GM19372 (cell line): ENCODE results near the gene SSC5D.
"Not testable (repeated sequence)": the region's sequence is repeated elsewhere in the genome, so short reads cannot be mapped to it uniquely, and the experiment has no call there.

Source experiments
- ATAC-seq: cut with Tn5 transposase; IDR thresholded peaks from one replicate; pipeline ENCODE4 v1.9.1; 2021; ENCODE audit warnings: mild to moderate bottlenecking, low read depth, moderate library complexity; ENCODE audit not compliant: unreplicated experiment

The SSC5D gene

GRCh38 chr19:55502197-55502952, 14.1 kb downstream of the SSC5D start:
- ATAC-seq: no peak

DNA sequence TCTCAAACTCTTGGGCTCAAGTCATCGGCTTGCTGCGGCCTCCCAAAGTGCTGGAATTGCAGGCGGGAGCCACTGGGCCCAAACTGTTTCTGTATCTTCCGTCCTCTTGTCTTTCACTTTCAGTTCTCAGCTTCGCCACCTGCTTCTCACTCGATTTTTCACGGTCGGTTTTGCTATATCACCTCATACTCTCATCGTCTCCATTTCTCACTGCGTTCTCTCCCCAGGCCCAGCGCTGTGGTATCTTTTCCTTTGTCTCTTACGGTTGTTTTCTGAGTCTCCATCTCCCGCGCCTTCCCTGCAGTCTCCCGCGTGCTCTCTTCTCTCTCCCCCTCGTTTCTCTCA, 14.9 kb downstream of the SSC5D start:
- ATAC-seq: no peak

DNA sequence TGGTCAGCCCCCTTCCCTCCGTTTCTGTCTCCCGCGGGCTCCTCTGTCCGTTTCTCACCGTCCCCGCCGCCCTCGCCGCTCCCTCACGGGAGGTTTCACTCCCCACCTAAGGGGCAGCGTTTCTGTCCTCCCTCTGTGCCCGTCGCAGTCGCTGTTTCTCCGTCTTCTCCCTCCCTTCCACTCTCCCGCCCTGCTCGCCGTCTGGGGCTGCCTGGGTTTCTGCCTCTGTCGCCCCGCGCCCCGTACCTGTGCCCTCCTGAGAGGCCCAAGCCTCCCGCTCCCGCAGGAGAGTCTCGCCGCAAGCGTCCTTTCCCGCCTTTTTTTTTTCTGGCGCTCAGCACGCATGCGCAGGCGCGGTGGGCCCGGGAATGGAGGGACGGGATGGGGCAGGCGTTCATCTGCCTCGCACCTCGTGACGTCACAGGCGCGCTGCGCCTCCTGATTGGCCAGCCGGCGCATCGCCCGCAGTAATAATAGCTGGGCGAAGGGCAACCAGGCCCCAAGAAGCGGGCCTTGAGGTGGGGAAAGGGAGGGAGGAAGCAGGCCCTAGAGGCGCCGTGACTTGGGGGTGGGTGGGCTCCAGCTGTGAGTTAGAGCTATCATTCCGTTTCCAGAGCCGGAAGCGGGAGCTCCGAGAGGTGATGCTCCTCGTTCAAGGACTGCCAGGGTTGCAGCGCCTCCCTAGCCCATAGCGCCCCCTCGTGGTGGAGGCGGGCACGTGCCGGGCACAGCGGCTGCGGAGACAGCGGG, 15.4 kb downstream of the SSC5D start:
- peak; percentile 88 for ATAC-seq

DNA sequence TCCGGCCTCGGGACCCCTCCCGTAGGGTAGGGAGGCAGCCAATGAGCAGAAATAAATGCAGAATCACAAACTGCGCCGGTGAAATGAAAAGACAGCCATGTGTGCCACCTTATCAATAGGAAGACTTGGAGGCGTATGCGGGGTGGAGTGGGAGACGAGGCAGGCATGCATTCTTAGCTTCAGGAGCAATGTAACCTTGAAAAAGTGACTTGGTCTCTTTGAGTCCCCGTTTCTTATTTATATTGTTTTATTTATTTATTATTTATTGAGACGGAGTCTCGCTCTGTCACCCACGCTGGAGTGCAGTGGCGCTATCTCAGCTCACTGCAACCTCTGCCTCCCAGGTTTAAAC, 16.0 kb downstream of the SSC5D start:
- ATAC-seq: no peak

DNA sequence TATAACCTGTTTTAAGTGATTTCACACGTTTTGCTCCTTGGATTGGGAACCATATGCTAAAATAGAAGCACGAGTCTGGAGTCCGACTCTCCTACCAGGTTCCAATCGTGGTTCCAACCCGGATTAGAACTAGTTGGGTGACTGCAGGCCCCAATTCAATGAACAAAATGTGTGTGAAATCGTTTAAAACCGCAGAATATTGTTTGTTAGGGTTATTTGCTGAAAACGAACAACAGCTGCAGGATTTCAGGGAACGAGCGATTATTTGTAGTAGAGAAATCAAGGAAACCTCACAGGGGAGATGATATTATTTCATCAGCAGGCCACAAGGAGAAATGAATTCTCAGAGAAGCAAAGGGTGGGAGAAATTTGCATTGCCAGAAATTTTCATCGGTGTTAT, 16.7 kb downstream of the SSC5D start:
- ATAC-seq: no peak

DNA sequence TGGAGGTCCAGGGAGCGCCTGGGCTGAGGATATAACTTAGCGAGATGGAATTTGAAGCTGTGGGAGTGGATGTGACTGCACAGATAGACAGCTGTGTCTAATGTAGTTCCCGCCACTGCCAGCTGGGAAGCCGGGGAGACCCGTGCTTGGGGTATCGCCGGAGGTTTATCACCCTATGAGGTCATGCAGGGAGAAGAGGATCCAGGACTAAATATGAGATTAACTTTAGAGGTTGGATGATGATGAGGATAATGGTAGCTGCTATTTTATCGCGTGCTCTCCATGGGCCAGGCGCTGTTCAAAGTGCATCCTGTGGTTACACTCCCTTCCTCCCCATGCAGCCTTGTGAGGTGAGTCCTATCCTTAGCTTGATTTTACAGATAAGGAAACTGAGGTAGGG, 19.9 kb downstream of the SSC5D start:
- ATAC-seq: no peak

- peak; percentile 99 for ATAC-seq
These were observed 28.8 kb downstream of the SSC5D start for GRCh38 chr19:55516878-55517620.

GRCh38 chr19:55519451-55520311, 31.4 kb downstream of the SSC5D start:
- ATAC-seq: no peak

DNA sequence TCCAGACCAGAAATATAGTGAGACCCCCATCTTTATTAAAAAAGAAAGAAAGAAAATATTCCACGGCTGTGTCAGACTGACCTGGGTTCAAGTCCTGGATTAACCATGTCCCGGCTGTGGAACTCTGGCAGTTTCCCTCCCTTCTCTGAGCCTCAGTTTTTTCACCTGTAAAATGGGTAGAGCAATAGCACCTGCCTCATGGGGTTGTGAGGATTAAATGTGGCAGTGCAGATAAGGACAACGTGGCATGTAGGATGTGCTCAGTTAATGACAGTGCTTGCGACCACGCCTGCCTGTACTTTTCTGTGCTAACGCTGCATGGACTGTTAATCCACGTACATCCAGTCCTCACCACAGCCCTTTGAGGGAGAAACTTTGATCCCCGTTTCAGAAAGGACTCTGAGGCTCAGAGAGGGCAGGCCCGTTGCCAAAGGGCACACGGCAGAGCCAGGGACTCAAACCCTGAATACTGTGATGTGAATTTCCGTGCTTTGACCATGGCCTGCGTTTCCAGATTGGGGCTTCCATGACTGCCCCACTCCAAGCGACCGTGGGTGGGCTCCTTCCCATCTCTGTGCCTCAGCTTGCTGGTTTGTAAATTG, 32.6 kb downstream of the SSC5D start:
- no peak for ATAC-seq

DNA sequence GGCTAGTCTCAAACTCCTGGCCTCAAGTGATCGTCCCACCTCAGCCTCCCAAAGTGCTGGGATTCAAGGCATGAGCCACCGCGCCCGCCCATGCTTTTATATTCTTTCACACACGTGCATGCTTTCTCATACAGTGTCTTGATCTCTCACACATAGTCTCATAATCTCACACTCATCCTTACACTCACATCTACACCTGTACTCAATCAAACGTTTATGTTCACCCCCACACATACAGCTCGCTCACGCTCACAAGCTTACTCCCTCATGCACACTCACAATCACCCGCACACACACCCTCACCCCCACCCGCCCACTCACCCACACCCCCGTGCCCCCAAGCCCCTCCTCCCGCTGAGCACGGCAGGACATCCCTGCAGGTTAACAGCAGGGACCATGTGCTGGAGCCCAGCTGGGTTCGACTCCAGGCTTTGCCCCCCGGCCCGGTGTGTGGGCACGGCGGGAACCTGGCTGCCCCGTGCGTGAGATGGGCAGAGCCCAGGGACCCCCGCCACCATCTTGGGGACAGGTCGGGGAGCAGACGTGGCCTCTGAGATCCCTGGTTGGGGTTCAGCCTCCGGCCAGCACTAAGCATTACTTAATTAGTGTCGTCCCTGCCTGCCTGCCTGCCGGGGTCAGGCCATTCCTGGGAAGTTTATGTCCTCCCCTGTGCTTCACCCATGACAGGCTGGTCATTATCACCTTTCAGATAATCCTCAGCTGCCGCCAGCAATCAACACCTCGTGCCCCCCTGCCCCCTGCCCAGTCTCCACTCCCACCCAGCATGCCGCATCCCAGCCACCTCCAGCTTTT, 37.3 kb downstream of the SSC5D start:
- ATAC-seq: no peak

DNA sequence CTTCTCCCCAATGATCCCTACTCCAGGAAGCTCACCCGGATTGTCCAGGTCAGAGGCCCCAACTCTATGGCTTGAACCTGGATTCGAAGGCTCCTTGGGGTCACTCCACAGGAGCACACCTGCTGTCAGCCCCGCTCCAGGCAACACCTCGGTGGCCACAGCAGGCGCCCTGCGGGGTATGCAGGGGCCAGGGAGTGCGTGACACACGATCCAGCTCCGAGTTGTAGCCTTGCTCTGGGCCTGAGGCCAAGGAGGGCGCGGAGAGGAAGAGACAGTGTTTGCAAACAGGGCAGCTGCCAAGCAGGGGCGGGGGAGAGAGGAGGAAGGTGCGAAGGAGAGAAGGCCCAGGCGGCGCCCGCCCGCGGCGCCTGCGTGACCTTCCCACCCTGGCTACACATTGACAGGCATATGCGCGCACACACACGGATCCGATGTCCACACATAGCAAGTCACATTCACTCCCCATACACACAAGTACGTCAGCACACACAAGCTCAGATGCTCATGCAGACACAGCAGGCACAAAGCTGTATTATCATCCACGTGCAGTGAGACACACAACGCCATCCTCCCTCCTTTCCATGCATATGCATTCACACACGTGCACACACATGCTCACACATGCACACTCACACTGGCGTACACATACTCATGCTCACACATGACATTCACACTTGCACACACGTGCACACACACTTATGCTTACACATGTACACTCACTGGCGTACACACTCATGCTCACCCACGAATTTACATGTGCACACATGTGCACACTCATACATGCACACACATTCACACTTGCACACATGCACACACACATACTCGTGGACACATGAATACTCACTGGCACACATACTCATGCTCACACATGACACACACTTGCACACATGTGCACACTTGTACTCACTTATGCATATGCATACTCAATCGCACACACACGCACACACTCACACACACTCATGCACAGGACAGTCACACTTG, 38.3 kb downstream of the SSC5D start:
- no peak for ATAC-seq

DNA sequence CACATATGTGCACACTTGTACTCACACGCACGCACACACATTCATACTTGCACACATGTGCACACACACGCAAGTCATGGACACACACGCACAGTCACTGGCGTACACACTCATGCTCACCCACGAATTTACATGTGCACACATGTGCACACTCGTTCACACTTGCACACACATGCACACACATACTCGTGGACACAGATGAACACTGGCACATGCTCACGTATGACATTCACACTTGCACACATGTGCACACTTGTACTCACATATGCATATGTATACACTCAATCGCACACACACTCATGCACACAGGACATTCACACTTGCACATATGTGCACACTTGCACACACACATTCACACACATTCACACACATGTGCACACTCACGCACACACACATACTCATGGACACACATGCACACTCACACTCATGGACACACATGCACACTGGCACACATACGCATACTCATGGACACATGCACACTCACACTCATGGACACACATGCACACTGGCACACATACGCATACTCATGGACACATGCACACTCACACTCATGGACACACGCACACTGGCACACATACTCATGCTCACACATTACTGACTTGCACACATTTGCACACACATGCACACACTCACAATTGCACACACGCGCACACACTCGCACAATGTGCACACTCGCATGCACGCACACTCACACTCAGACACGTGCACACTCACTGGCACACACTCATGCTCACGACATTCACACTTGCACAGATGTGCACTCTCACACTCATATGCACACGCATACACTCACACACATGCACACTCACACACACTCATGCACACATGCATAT, 39.2 kb downstream of the SSC5D start:
- no peak for ATAC-seq

- no peak for ATAC-seq
These were observed 40.0 kb downstream of the SSC5D start for GRCh38 chr19:55528030-55528803.

- no peak for ATAC-seq
These were observed 41.5 kb downstream of the SSC5D start for GRCh38 chr19:55529636-55530234.

DNA sequence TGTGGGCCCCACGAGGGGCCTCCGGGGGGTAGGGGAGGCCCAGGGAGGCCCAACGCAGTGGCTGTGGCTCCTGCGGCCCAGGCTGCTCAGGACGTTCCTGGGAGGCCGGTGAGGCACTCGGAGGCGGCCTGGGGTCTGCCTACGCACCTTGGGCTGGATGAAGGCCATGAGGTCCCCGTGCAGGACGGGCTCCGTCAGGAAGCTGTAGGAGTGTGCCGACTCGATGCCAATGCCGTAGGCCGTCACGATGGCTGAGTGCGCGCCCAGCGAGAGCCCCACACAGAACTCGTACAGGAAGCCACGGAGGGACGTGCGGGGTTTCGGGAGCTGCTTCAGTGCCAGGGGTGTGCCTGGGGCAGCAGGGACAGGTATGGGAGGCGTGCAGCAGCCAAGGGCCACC, 42.8 kb downstream of the SSC5D start:
- ATAC-seq: no peak

GRCh38 chr19:55534280-55534679, 46.0 kb downstream of the SSC5D start:
- ATAC-seq: not testable (repeated sequence)
